NCI-H146 treated with DMSO at 0.1 percent for 48 hours (cell line): ENCODE results near the gene SIGLEC11.
"Not testable (repeated sequence)": the region's sequence is repeated elsewhere in the genome, so short reads cannot be mapped to it uniquely, and the experiment has no call there.

Experiments
- DNase-seq: peaks from one replicate; lab custom pipeline; 2025; ENCODE audit not compliant: unreplicated experiment; lab: John Stamatoyannopoulos, UW

Gene SIGLEC11

GRCh38 chr19:49927526-49928264 is 33.3 kb downstream of the SIGLEC11 start:
- DNase-seq = no peak

GRCh38 chr19:49926515-49926914 is 34.5 kb downstream of the SIGLEC11 start:
- no peak for DNase-seq

- no peak for DNase-seq
Observed at GRCh38 chr19:49925486-49925885, 35.5 kb downstream of the SIGLEC11 start.

DNA sequence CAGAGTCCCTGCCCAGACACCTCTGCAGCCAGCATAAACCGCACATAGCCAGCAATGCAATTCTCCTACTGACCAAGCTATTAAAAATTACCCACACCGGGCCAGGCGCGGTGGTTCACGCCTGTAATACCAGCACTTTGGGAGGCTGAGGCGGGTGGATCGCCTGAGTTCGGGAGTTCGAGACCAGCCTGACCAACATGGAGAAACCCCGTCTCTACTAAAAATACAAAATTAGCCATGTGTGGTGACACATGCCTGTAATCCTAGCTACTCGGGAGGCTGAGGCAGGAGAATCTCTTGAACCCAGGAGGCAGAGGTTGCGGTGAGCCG is 36.1 kb downstream of the SIGLEC11 start:
- DNase-seq = not testable (repeated sequence)

DNA sequence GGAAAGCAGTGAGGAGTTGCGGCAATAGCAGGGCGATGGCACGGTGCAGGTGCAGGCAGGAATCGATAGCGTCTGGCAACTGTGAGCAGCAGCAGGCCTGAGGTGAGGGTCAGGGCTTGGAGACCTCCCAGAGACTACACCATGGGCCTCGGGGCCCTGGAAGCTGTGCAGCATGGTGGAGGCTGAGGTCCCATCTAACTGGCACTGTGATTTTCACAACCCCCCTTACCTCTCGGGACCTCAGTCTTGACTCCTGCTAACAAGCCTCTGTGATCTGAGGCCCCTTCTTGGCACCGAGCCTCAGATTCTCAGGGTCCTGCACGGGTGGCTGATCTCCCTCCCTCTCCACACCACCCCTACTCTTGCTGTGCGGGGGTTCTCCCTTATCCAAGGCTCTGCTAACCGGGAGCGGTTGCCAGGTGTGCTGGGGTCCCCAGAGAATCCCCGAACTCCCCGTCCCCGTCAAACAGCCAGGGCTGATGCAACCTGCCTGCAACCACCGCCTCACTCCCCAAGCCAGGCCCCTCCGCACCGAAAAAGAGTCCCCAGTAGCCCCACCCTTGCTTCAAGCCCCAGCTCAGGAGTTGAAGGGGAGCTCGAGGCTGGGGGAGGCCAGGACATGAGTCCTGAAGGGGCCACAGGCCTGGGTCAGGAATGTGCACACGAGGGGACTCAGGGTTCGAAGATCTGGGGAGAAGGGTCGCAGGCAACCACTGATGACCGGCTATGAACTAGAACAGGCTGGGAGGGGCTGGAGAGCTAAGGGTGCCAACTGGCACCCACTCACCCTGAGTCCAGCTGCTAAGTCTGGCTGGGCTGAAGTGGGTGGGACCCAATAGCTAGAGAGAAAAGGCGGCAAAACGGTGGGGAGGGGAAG is 36.7 kb downstream of the SIGLEC11 start:
- no peak for DNase-seq

DNA sequence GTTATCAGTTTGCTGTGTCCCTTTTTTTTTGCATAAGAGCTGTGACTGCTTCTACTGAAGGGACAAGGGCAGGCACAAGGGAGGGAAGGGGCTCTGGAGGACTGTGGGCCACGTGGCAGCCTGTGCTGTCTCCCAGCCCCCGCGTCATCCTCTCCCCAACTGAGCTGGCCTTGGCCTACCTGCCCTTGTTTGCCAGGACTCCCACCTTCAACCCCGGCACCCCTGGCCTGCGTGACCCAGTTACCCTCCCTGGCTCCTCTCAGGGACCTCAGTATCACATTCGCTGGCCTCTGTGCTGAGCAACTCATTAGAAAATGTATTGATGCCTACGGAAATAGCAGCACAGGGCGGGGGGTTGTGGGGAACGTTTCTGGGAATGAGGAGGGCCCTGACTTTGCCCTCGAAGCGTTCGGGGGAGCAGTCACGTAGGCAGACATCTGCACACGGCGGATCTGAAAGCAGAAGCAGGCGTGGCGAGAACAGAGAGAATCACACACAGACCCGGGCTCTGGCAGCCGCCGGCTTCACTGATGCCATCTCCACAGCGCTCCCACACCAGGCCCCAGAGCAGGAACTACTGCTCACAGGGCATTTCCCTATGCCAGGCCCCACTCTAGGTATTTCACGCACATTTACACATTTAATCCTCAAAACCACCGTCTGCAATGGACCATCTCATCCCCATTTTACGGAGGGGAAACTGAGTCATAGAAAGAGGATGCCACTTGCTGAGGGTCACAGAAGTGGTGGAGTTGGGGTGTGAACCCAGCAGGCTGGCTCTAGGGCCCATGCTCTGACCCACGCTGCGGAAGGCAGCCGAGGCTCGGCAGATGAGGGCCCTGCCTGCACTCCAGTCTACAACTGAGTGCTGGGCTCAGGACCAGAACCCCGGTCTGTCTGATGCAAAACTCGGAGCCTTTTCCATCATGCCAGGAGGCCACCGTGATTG is 37.6 kb downstream of the SIGLEC11 start:
- DNase-seq = no peak

GRCh38 chr19:49921871-49922795 is 38.8 kb downstream of the SIGLEC11 start:
- no peak for DNase-seq

DNA sequence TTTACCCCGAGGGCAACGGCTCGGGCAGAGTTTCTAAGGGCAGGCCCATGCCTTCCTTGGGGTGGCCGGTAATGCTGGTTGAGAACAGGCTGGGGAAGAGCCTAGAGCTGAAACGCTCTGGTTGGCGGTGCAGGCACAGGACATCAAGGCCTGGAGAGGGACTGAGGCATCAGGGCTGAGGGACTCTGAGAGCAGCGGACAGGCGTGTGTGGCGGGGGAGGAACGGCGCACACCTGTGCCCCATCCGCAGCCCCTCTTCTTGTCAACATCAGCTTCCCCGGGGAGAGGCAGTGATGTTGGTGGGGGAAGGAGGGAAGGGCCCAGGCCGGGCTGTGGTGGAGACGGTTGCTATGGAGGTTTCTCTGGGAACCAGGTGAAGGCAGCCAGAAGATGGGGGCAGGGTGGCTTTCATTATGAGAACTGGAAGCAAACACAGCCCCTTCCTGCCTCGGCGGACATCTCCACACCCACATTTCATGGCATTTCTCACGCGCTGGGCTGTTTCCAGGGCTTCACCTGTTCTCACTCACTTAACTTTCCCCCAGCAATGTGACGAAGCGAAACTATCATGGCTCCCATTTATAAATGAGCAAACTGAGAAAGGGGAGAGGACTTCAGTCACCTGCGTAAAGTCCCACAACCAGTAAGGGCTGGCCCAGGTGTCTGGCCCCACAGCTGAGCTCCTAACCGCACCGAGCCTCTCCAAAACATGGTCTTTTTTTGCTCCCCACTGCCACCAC is 40.2 kb downstream of the SIGLEC11 start:
- DNase-seq = no peak

- no peak for DNase-seq
Observed at GRCh38 chr19:49918089-49918488, 42.9 kb downstream of the SIGLEC11 start.

DNA sequence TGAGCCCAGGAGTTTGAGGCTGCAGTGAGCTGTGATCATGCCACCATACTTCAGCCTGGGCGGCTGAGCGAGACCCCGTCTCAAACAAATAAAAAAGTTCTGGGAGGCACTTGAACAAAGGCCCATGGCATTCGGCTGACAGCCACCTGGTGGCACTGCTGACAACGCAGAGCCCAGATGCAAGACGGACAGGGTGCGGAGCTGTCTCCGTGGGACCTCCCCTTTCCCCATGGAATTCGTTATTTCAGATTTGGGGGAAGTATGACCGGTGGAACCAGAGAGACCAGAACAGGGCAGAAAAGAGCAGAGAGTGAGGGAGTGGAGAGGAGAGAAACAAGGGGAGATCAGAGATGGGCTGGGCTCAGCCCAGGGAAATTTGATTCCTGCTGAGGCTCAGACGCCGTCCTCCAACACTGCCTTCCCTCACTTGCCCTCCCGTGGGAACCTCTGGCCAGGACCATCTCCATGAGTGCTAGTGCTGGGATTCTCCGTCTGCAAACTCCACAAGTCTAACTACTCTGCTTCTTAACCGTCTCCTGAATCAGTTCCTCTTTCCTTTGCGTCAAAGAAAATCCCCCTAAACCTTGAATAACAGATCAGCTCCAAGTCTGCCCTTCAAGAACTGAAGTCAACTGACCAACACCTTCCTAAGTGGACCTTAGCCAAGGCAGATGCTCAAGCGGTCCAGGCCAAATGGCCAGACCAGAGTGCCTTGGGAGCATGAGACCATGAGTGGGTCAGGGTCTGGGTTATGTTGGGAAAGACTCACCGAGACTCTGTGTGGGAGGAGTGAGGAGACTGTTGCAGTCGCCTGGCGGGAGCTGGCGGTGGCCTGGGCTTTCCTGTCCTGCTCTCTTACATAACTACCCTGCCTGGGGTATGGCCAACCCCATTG is 43.9 kb downstream of the SIGLEC11 start:
- DNase-seq = no peak

- DNase-seq = no peak
Observed at GRCh38 chr19:49915271-49915670, 45.7 kb downstream of the SIGLEC11 start.

- DNase-seq = no peak
Observed at GRCh38 chr19:49913720-49914119, 47.3 kb downstream of the SIGLEC11 start.

DNA sequence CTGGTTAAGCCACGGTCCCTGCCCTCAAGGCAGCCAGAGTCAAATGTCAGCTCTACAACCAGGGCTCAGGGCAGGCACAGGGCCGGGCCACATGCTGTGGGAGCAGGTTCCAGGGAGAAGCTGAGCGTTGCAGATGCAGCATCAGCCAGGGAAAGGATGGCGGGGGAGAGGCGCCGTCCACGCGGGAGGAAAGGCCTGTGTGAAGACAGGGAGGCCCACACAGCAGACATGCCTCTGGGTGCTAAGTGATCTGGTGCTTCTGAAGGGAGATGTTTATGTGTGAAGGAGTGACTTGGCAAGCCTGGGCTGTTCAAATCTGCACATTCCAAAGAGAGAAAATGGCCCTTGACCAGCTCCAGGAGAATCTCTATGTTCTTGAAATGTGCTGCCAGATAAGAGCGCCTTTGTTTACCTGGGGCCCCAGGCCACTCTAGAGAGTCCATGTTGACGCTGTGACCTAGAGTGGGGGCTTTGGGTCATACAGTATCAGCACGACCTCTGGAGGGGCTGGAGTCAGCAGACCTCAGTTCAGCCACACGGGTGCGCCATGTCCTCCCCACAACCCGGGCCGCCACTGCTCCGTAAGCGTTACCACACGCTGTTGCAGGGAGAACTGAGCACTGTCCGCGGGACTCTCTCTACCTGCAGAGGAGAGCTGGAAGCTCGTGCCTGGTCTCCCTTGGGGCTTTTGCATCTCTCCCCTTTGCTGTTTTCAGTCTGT is 47.8 kb downstream of the SIGLEC11 start:
- no peak for DNase-seq

DNA sequence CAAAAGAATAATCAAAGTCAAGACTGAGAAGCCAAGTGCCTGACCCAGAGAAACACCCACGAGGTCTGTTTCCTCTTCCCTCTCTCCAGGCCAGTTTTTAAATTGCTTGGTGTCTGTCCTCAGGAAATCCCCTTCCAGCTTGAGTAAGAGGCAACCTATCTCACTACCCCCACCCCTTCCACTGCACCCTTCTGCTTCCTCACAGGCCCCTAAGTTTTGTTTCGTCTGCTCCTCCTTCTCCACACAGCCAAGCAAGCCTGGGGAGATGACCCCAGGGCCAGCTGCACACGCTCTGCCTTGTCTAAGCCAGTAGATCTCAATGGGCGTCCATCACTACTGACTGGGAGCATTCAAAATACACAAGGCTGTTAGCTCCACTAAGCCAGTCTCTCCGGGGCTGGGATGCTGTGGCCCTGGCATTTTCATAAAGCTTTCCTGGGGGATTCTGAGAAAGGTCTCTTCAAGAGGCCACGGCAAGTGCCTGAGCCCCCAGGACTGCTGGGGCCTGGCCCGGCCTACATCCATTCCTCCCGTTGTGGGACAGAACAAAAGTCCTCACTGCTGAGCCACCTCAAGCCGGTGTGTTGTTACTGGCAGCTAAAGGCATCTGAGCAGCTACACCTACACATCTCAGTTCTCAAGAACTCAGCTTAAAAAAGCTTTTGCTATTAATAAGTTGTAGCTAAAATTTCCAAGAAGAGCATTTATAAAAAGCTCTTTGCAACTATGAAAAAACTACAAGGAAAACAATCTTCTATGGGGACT is 49.4 kb downstream of the SIGLEC11 start:
- no peak for DNase-seq

GRCh38 chr19:49910179-49910578 is 50.8 kb downstream of the SIGLEC11 start:
- no peak for DNase-seq

- DNase-seq = no peak
Observed at GRCh38 chr19:49908480-49909420, 52.2 kb downstream of the SIGLEC11 start.
